RPMI7951 (cell line): ENCODE results near the gene CAVIN2. TPM values are rescaled to one million over a fixed set of nuclear protein-coding genes. Genes with fewer than 3 reads are reported as not detected.

ENCODE experiments used
- DNase-seq: peaks from one replicate; pipeline ENCODE4 v3.0.0-alpha.2; 2012; ENCODE audit warnings: low read depth
- total RNA-seq: library from RNA; depleted of rRNA; stranded (reverse); fragments of >200 nt; shearing (Covaris generic); gene quantifications from 2 replicates; pipeline ENCODE4 v1.2.3, GENCODE V29; 2014

Gene CAVIN2
- total RNA-seq, 1 experiment from 2014 or later = not detected

DNA sequence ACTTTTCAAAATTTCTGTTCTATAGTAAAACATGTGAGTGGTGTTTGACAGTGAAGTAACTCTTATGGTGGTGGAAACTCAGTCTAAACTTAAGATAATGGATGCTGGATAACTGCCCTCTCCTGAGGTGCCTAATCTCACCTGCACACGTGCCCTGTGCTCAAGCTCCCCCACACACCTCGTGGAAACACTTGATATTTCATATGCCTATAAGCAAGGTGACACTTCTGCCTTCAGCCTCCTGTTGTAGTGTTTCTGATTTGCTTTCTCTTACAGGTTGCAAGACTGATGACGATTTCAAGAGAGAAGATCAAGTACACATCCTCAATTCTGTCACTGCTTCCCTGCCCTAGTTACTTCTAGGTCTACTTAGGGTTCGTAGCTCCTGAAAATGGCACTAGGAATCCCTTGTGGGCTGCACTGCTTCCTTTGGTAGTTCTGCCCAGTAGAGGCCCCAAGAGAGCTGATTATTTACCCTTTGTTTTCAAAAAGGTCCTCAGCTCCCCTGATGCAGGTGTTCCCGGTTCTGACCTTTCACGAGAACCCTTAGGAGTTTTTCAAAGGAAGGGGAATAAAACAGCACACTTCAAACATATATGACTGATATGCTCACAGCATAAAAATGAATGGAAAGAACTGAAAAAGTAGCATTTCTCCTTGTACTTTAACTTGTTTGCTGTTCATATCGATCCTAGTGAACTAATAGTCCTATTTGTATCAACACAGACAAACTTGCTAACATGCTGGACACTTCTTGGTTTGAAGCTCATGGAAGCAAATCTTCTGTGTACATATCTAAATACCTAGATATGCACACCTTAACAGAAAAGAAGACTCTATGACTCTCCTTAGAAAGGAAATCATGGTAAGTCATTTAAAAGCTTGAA lies 6.7 kb downstream of the CAVIN2 start:
- DNase-seq = no peak

DNA sequence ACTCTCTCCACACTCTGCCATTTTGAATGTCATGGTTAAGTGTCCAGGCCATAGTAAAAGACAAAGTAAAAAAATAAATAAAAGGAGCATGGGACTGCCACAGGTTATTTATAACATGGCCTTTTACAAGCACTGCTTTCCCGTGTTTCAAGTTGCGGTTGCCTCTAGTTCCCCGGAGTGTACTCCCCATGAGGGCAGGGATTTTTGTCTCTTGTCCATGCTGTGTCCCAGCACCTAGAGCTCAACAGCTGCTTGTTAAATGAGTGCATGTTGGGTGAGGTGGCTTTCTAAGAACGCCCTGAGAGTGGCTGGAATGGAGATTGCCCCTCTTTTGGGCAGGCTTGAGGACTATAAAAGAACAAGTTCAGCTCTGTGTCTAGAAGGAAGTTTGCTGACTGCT lies 8.4 kb downstream of the CAVIN2 start:
- no peak for DNase-seq

DNA sequence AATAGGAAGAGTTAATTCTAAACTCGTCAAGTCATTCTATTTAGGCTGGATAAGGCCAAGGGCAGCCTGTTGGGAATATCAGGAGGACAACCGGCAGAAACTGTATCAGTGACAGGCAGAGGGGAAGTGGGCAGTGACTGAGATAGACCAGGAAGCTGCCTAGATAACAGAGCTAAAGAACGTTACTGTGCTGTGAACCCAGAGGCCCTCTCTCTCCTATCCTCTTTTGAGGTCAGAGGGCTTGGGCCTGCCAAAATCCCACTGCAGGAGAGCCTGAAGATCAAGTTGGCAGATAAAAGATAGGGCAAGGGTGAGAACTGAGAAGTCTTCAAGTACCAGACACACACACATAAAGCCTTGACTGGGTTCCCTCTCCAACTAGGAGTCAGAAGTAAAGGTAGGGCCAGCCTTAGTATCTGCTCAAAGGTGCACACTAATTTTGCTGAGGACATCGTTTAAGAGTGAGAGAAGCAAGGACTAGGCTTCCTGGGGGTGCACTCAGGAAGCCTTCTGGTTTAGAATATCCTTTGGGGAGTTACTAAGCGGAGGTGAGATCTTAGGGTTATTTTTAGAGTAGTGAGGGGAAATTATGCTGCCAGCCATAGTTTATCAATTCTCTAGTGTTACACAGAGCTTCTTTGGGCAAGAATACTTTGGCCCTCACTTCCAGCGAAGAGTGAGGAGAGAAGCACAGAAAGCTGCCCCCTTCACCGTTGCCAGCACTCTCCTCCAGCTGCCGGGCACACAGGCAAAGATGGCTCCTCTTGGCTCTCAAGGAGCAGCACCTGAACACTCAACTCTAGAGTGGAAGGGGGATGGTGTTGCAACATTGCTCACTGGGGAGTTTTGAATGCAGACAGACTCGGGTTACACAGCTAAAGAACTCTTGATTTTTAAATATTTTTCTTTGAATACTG lies 9.8 kb downstream of the CAVIN2 start:
- DNase-seq = no peak

DNA sequence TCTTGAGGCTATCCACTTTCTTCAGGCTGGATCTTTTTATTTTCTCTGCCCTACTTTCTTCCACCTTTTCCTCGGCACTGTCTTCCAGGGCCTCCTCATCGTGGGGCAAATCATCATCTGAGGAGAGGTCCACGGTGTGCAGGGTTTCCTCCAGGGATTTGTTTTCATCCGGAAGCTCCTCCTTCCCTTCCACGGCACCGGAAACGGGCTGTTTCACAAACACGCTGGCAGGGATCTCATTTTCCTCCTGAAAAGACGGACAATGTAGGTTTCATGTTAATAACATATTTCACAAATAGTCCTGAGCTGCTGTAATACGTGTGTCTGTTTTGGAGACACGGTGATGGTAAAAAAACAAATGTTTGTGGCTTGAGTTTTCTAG lies 10.4 kb downstream of the CAVIN2 start:
- DNase-seq = no peak

DNA sequence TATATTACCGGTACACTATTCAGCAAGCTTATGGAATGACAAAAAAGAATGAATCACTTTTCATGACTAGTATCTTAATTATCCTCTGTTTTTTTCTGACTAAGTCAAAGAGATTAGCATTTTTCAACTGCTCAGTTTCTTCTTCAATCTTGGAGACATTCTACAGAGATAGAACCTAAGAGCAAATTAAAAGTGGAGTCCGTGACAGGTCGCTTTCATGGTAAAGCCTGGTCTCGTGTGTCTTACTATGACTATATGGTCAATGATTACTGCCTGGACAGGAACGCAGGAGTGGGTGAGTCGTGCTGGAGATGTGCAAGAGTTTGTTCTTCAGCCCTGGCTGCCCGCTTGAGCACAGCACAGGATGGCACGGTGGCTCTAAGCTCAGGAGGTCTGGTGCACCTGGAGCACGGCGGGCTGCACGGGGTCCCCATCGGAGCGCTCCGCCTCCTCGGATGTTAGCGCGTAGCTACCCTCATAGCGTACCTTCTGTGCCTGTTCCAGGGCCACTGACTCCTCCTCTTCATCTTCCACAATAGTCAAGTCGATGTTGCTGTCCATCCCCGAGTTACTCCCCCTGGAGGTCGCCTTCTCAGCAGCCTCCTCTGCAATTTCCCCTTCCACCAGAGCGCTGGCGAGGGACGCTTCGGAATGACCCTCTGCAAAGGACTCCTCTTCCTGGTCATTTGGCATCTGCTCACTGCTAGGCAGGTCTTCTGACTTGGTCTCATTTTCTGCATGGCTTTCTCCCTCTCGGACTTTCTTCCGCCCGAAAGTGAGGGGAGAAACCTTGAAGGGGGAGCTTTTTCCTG lies 11.1 kb downstream of the CAVIN2 start:
- DNase-seq = no peak

DNA sequence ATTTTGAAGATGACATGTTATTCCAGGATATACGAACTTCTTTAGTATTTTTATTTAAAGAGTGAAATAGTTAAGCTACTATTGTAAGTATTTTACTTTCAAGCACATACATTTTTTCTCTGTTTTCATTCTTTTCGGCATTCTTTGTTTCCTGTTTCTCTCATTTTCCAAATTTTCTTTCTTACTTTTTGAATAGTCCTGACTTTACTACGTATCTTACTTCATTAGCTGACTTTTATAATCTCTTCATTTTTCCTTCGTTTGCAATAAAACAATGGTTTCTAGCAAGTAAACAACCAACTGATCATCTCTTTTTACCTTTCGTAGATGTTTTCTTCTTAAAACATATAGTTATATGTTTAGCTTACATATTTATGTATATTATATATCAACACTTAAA lies 11.8 kb downstream of the CAVIN2 start:
- no peak for DNase-seq

DNA sequence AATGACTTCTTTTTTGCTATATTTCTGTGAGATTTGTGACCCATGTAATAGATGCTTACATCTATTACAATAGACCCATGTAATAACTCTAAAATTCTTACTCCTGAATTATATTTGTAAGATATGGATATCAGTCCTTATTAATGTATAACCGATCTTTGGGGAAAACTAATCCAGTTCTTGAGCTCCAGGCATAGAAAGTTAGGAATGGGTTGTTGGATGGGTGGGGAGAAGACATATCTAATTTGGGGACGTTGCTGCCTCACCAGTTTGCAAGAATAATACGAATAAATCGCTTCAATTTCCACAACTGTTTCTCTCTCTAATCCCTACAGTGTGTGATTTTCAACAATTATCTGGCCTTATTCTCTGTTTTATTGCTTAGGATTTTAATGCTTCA lies 13.5 kb downstream of the CAVIN2 start:
- DNase-seq = no peak

DNA sequence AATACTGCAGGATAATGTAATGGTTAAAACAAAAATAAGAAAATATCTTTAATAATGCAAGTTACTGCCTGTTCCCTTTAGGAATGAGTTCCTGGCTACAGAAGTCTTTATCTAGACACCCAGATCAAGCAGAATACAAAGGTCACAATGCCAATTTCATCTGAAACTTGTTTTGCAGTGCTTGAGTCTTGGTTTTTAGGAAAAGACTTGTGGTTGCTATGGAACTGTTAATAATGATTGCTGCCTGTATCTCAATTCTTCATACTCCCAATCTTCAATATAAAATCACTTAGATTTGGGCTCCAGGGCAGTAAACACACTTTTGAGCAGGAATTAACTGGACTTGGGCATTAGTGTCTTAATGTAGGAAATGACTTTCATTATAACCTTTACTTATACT lies 14.2 kb downstream of the CAVIN2 start:
- DNase-seq = no peak

DNA sequence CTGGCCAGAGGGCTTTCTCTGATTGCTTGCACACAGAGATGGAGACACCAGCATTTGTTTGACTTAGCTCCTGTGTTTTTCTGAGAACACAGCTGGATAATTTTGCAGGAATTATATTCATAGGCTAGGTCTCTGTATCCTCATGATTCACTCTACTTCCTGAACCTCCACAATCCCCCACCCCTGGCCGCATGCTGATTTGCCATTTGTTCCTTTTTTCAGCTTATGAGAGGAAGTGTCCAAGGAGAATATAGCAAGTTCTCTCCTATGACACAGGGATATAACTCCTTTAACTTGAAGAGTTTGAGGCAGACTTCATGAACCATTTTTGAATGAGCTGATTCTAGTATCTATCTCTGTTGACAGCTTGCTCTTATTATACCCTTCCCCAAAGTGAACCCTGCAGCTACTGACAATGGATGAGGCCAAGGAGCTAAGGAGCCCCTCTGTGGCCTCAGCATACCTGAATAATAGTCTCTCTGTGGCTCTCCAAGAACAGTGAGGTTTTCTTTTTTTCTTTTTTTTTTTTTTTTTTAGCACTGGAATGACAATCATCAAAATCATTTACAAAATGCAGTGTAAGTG lies 15.4 kb downstream of the CAVIN2 start:
- no peak for DNase-seq

DNA sequence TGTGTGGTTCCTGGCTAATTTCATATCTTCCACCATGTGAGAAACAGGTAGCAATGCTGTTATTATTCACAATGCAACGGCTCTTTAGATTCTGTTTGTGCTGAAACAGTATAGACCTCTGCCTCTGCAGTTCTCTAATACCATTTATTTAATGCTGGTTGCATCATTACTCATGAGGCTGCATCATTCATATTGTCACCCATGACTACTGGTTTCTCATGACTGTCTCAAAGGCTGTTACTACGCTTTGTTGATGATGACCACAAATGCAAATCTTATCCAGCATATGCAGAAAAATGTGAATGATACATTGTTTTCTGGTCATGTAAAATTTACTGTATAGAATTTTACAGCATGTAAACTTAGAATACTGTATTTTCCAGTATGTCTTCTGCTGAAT lies 22.5 kb downstream of the CAVIN2 start:
- DNase-seq = no peak

DNA sequence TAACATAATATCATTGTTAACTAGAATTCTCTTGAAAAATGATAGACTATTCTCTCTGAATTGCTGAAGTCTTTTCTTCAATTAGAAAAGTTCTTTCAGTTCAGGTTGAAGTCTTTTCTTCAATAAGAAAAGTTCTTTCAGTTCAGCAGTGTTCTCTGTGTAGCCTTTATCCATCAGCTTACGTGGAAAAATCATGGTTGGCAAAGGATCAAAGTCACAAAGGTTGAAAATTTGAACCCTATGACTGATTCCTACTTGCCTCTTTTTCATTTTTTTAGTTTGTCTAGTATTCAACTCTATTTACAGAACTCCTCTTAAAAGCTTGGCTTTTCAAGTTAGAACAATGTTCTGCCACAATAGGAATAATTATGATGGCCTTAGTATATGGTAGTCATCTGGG lies 25.8 kb downstream of the CAVIN2 start:
- no peak for DNase-seq

DNA sequence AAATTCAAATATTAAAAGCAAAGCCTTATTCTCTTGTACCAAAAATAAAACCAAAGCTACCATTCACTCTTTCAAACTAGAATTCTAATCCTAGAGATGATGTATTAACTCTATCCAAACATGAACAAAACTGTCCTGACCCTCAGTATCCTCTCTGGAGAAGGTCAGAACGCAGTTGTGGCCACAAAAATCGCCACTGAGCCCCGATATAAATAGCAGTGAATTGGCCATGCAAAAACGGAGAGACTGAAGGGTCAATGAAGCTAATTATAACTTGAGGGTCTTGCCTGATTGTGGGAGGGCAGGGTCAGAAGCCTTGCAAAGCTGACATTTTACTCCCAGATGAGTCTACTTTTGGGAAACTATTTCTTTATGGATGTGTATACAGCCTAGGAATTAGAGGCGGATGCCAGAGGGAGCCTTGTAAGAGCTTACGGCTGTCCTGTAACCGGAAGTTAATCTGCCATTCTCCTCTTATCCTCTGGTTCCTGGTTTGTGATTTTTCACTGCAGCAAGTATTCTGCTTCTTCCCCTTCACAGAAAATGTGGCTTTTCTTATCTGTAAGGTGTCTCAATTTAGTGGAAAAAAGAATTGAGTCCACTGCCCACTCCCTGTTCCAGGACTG lies 28.1 kb downstream of the CAVIN2 start:
- peak; percentile 14 for DNase-seq

DNA sequence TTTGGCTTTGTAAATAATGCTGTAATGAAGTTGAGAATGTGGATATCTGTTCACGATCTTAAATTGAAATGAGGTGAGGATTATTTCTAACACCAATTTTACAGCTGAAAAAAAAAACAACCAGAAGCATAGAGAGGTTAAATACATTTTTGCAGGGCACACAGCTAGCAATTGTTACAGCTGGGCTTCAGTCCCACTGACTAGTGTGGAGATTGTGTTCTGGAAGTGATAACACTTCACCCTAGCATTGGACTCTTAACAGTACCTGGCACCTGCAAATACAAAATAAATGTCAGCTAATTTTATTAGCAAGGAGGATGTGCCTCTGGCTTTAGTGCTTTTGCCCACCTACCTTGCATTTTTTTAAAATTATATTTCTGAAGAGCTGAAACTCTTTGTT lies 28.8 kb downstream of the CAVIN2 start:
- no peak for DNase-seq

DNA sequence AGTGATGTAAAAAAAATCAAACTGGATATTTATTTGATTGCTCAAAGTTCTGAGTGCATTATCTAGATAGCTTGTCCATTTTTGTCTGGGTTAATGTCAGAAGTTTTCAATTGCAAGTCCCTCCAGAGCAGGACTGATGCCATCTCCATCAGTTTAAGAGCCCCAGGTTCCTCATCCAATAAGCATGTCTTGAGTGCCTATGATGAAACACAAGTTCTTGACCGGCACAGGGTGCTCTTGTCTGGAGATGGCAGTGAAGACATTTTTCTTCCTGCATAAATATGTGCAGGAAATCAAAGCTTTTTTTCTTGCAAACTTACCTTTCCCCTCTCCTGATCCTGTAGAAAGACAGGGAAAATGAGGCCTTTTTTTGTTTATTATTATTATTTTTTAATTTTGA lies 31.9 kb downstream of the CAVIN2 start:
- DNase-seq = no peak

DNA sequence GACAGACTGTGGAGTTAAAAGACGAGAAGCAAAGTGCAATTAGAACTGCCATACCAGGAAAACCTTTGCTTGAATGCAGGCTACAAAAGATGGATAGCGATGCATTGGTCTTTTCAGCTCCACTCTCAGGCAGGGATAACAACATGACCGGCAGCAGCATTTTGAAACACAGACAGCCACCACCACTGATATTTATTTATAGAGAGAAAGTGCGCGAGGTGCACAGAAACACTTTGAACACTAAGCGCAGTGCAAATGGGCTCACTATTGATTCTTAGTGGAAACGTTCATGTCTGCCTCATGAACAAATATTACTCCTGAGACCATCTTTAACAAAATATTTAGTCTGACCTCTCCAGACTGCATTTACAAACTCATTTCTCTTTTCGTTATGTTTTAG lies 32.9 kb downstream of the CAVIN2 start:
- no peak for DNase-seq

DNA sequence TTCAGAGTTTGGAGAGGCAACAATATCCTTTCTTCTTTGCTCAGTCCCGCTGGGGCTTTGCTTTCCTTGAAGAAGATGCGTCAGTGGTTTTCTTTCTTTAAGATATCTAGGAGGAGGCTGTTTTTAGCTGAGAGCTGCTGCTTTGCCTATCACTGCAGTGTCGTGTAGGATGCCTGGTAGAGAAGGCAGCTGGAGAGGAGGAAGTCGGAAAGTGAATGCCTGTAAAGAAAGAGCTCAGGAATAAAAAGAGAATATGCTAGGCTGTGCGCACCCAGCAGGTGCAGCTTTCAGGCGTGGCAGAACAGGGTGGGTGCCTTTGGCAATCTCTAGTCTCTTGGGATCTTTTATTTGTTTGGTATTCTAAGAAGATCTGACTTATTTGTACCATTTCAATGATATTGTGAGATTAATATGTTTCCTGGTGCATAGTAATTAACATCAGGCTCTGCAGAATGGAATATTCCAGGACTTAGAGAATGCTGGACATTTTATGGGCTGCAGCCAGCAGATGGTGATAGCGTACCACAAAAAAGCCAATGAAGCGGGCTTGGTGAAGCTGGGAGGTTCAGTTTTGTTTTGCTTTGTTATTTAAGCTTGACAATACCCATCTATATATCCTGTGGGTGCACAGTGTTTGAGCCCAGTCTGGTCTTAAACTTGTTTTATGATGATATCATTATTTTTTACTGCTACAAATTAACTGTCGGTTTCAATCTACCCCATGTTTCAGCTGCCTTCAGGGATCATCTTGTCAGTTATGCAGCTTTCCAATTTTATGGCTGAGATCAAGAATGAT lies 34.9 kb downstream of the CAVIN2 start:
- DNase-seq = peak; percentile 60

DNA sequence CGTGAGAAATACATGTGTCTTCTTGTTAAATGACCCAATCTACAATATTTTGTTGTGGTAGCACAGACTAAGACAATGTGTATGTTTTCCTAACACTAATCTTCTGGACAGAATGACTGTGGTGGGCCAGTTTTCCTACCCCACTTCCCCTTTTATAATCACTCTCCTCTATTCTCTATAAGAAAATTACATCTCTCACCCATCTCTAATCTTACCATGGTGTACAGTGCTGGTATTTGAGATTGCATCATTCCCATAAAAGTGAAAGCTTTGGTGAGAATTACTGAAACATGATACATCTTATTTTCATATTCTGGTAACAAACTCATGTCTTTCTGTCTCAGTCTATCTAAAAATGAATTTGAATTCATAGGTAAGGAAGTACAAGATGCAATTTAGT lies 40.5 kb downstream of the CAVIN2 start:
- DNase-seq = no peak

DNA sequence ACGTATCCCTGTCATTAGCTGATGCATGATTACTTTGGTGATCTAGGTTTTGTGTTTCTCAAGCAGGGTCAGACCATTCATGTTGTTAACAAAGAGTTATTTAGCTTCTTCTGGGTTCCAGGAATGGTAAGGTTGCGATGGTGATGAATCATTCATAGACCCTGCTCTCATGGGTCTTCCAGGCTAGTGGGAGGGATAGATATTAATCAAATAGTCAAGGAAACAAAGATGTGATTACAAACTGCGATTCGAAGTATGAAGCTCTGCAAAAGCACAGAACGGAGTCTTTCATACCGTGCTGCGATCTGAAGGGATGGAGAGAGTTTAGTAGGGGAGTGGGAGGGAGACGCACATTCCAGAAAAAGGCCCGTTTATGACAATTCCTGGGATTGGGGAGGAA lies 42.1 kb downstream of the CAVIN2 start:
- no peak for DNase-seq

DNA sequence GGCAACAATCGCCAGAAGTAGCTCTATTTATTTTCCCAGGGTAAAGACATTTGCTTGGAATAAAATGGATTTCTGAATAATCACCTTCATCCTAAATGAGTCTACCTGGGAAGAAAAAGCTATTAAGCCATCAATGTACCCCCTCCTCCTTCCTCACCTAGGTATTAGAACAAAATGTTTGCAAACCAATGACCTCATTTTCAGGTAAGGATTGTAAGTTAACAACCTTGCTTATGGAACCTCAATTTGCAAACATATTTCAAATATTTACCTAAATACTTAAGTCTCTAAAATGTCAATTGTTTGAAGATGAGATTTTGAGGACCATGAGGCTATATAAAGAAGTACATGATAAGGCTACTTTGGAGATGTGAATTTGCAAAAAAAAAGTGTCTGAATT lies 43.9 kb downstream of the CAVIN2 start:
- no peak for DNase-seq

DNA sequence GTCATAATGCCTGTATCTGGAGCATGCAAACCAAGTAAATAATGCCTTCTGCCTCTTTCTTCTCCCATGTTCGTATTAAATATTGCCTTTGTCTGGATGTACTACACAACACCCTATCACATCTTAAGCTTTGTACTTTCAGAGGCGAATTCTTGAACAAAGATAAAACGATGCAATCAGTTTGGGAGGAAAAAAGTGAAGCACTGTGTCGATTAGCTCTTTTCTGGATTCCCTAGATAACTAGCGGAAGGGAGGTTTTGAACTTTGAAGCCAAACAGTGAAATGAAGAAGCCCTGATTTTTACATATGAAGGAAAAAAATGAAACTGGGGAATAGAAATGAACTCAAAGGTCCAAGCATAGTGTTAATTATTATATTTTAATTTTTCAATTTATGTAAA lies 44.7 kb downstream of the CAVIN2 start:
- DNase-seq = no peak
